Urinary bladder (tissue), 2 donors: ENCODE measurements around the gene PPP3R2. TPM values are rescaled to one million over a fixed set of nuclear protein-coding genes. Genes with fewer than 3 reads are reported as not detected.

ENCODE experiments used
- polyA plus RNA-seq: library from polyadenylated mRNA; stranded (reverse); fragments of 200-250 nt; gene quantifications from one replicate; pipeline ENCODE4 v1.2.3, GENCODE V29; 2013
- total RNA-seq: library from RNA; depleted of rRNA; stranded (reverse); fragments of >200 nt; gene quantifications from one replicate; pipeline ENCODE4 v1.2.3, GENCODE V29; 2014
- donor health status: healthy.

The PPP3R2 gene
- total and polyA plus RNA-seq, 2 donors: 0.21 TPM; not detected in 1

Other genes with a start within 250 kb of the PPP3R2 start
- not detected for gene BAAT, start 210.0 kb downstream of the PPP3R2 start, total RNA-seq
- 0.06 TPM for gene BAAT, start 210.0 kb downstream of the PPP3R2 start, polyA plus RNA-seq
- gene MRPL50, start 196.4 kb downstream of the PPP3R2 start, total RNA-seq: 26.6 TPM
- 8.3 TPM for gene MRPL50, start 196.4 kb downstream of the PPP3R2 start, polyA plus RNA-seq
- 48.3 TPM for gene ZNF189, start 196.1 kb downstream of the PPP3R2 start, total RNA-seq
- 9.6 TPM for gene ZNF189, start 196.1 kb downstream of the PPP3R2 start, polyA plus RNA-seq
- not detected for gene ALDOB, start 159.2 kb downstream of the PPP3R2 start, total RNA-seq
- gene ALDOB, start 159.2 kb downstream of the PPP3R2 start, polyA plus RNA-seq: 1.2 TPM
- 33.2 TPM for gene RNF20, start 61.1 kb downstream of the PPP3R2 start, total RNA-seq
- gene RNF20, start 61.1 kb downstream of the PPP3R2 start, polyA plus RNA-seq: 28.6 TPM
- gene GRIN3A, start 143.7 kb upstream of the PPP3R2 start, total RNA-seq: 0.79 TPM
- 0.09 TPM for gene GRIN3A, start 143.7 kb upstream of the PPP3R2 start, polyA plus RNA-seq